HepG2 (cell line): Measurements from ENCODE around the gene MIS18BP1. TPM values are rescaled to one million over a fixed set of nuclear protein-coding genes. Genes with fewer than 3 reads are reported as not detected.

Source experiments
- ATAC-seq: fragments of 200-7000 bp; cut with Tn5 transposase; 3 replicates; pipeline ENCODE4 v1.9.1; 2020; ENCODE audit warnings: mild to moderate bottlenecking, moderate library complexity
- BruUV-seq: library from RNA; stranded (reverse); fragments of 400-500 nt; replicated peaks from 2 replicates; lab custom pipeline; 2021; lab: Mats Ljungman, UMichigan
- CTCF ChIA-PET: fragments of 300-600 bp; formaldehyde crosslinking; extraction: SDS; loops from one replicate; lab custom pipeline; 2021; ENCODE audit warnings: low total read pairs, inconsistent platforms, low intra/inter-chr PET ratio; lab: Yijun Ruan, JAX
- POLR2A ChIA-PET: fragments of 350-600 bp; sonication (Branson Sonifier 250); formaldehyde crosslinking; loops from one replicate; lab custom pipeline; 2020; ENCODE audit warnings: antibody characterized with exemption, inconsistent platforms; lab: Yijun Ruan, JAX
- DNase-seq: peaks from one replicate; pipeline ENCODE4 v3.0.0-alpha.2; 2015; ENCODE audit warnings: low spot score
- FAIRE-seq: peaks from 3 replicates; lab custom pipeline; 2011; peaks lifted over from hg19 to GRCh38; lab: Jason Lieb, UNC
- H2AFZ ChIP-seq: one replicate; pipeline ENCODE4 v1.6.1; 2011; ENCODE audit warnings: low read length, inconsistent platforms
- H3K27ac ChIP-seq: fragments of 300-600 bp; 3 replicates; pipeline ENCODE4 v1.8.0; 2011; ENCODE audit warnings: mixed run types, mild to moderate bottlenecking, mixed read lengths, low read length, inconsistent platforms; ENCODE audit not compliant: insufficient read depth; ENCODE audit errors: extremely low read length
- H3K27me3 ChIP-seq, 2 experiments: fragments of 200-600 bp in 1 of 2; 2 replicates in 1 of 2; 3 replicates in 1 of 2; pipeline versions ENCODE4 v1.6.0 to v1.8.0; 2011; ENCODE audit warnings: low read length in 2 of 2, mild to moderate bottlenecking in 2 of 2, moderate library complexity in 2 of 2, inconsistent platforms in 1 of 2; ENCODE audit not compliant: insufficient read depth in 2 of 2, control insufficient read depth in 1 of 2
- H3K36me3 ChIP-seq, 2 experiments: fragments of 200-600 bp in 1 of 2; replicated peaks in 1 of 2; 2 replicates in 1 of 2; 3 replicates in 1 of 2; pipeline versions ENCODE4 v1.5.1 to v1.8.0; 2011; ENCODE audit warnings: low read length in 2 of 2, inconsistent platforms in 1 of 2; ENCODE audit not compliant: insufficient read depth in 2 of 2, control insufficient read depth in 1 of 2
- H3K4me1 ChIP-seq: 2 replicates; pipeline ENCODE4 v1.5.1; 2012; ENCODE audit warnings: low read length, inconsistent platforms; ENCODE audit not compliant: insufficient read depth
- H3K4me2 ChIP-seq: 2 replicates; pipeline ENCODE4 v1.6.0; 2011; ENCODE audit warnings: low read depth, low read length, inconsistent platforms
- H3K4me3 ChIP-seq, 3 experiments: fragments of 200-600 bp in 1 of 3; sonication (generic), shearing (Covaris generic) in 1 of 3; replicated peaks in 1 of 3; 2 replicates each; pipeline ENCODE4 v1.5.1; 2011 to 2016; ENCODE audit warnings: low read length in 3 of 3, inconsistent platforms in 2 of 3, low read depth in 2 of 3, mild to moderate bottlenecking in 2 of 3, control low read depth in 1 of 3, mixed read lengths in 1 of 3; ENCODE audit not compliant: insufficient read depth in 1 of 3
- H3K79me2 ChIP-seq: one replicate; pipeline ENCODE4 v1.6.1; 2011; ENCODE audit warnings: low read length, inconsistent platforms; ENCODE audit not compliant: insufficient read depth
- H3K9ac ChIP-seq: 2 replicates; pipeline ENCODE4 v1.6.0; 2011; ENCODE audit warnings: mild to moderate bottlenecking, low read depth, low read length, inconsistent platforms; ENCODE audit not compliant: insufficient read depth
- H3K9me3 ChIP-seq: 2 replicates; pipeline ENCODE4 v1.5.1; 2012; ENCODE audit warnings: mild to moderate bottlenecking, low read length
- H4K20me1 ChIP-seq: 2 replicates; pipeline ENCODE4 v1.6.0; 2011; ENCODE audit warnings: inconsistent platforms, mild to moderate bottlenecking, low read length, moderate library complexity; ENCODE audit not compliant: insufficient read depth
- PHF8 ChIP-seq: sonication (generic); formaldehyde crosslinking; IDR thresholded peaks from 2 replicates; pipeline ENCODE4 v1.5.0; 2020; ENCODE audit warnings: missing genetic modification reagents
- SAFB2 ChIP-seq: sonication (generic); formaldehyde crosslinking; IDR thresholded peaks from 2 replicates; pipeline ENCODE4 v1.5.1; 2020; ENCODE audit warnings: missing genetic modification reagents, low read depth, mild to moderate bottlenecking, borderline replicate concordance
- ZFY ChIP-seq: sonication (generic); formaldehyde crosslinking; IDR thresholded peaks from 2 replicates; pipeline ENCODE4 v1.4.0; 2020; ENCODE audit warnings: missing genetic modification reagents
- ZNF329 ChIP-seq: sonication (generic); formaldehyde crosslinking; IDR thresholded peaks from 2 replicates; pipeline ENCODE4 v1.9.0; 2021; ENCODE audit warnings: low read depth, mild to moderate bottlenecking, missing genetic modification reagents
- ZNF383 ChIP-seq: sonication (generic); formaldehyde crosslinking; IDR thresholded peaks from 2 replicates; pipeline ENCODE4 v1.4.0; 2020; ENCODE audit warnings: missing genetic modification reagents, mild to moderate bottlenecking, borderline replicate concordance
- ZNF558 ChIP-seq: sonication (generic); formaldehyde crosslinking; IDR thresholded peaks from 2 replicates; pipeline ENCODE4 v1.9.0; 2022; ENCODE audit warnings: mild to moderate bottlenecking, missing genetic modification reagents, borderline replicate concordance
- WGBS: methylation state at CpG from one replicate; pipeline ENCODE4 v1.1.6; 2017; ENCODE audit warnings: low lambda C conversion rate; 5-methylcytosine and 5-hydroxymethylcytosine counted together
- in situ Hi-C: cut with HindIII; loops from 2 replicates; pipeline ENCODE4 v1.10.0; 2017; ENCODE audit warnings: low pct_unique_long_range_greater_than_20kb; ENCODE audit not compliant: extremely low pct_ligation_motif_present
- intact Hi-C: fragments of 100-400 bp; cut with micrococcal nuclease; formaldehyde crosslinking; loops from one replicate; pipeline ENCODE4 v1.10.0; 2022; ENCODE audit not compliant: unreplicated experiment
- polyA plus RNA-seq, 8 experiments: library from polyadenylated mRNA; depleted of rRNA in 3 of 8; stranded (reverse) in 7 of 8; unstranded in 1 of 8; fragments of >200 nt; fragmentation: Illumina TruSeq in 4 of 8; extraction: Trizol in 4 of 8; gene quantifications; 2 replicates each; pipeline versions ENCODE4 v1.2.1 to v1.2.3, GENCODE V29; 2011 to 2016; ENCODE audit warnings: low read depth in 4 of 8, missing spikeins in 1 of 8, mixed read lengths in 1 of 8; ENCODE audit not compliant: insufficient read depth in 1 of 8
- total RNA-seq, 5 experiments: library from RNA; depleted of rRNA; stranded (reverse); fragments of >200 nt; fragmentation: Illumina TruSeq; extraction: Trizol; gene quantifications; 2 replicates each; pipeline ENCODE4 v1.2.3, GENCODE V29; 2016; ENCODE audit warnings: low read depth in 1 of 5
- TF ChIP-seq, protein P1 (sequence below): sonication (generic); formaldehyde crosslinking; IDR thresholded peaks from 2 replicates; pipeline ENCODE4 v1.4.0; 2020; ENCODE audit warnings: missing genetic modification reagents, borderline replicate concordance
- TF ChIP-seq, protein P2 (sequence below): sonication (generic); formaldehyde crosslinking; IDR thresholded peaks from 2 replicates; pipeline ENCODE4 v1.5.0; 2020; ENCODE audit warnings: mild to moderate bottlenecking, low read depth, missing genetic modification reagents, borderline replicate concordance

Gene MIS18BP1
- total and polyA plus RNA-seq, 2 of the 13 experiments (the other 11 are each of a cell fraction or from before 2014, with no cell fraction given), result 9.5 to 36.4 TPM

DNA sequence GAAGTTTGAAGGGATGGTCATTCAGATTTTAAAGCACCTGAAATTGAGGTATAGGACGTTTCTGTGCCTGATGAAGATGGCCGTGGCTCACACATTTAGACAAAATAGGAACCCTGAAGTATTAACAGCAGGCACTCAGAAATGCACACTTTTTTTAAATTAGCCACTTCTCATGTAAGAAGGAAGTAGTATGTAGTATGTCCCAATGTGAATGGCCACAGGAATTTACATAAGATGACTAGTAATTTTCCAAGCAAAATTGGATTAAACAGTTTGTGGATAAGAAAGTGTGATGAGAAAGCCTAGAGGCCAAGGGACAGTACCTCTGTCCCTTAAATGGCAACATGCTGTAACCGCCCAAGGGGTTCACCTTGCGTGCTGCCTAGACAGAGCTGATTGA lies 1.8 kb upstream of the MIS18BP1 start:
- intact Hi-C loops (loop anchor here (5.0 kb wide), 2 partner anchors 342 to 1472 kb away; no protein-coding TSS in a partner anchor), in situ Hi-C loops (no loop called here)
- no TSS peak for BruUV-seq
- H3K4me1 ChIP-seq, result peaks cover 31% of the 10 kb centered on the region
- TF ChIP-seq, protein P1, sequence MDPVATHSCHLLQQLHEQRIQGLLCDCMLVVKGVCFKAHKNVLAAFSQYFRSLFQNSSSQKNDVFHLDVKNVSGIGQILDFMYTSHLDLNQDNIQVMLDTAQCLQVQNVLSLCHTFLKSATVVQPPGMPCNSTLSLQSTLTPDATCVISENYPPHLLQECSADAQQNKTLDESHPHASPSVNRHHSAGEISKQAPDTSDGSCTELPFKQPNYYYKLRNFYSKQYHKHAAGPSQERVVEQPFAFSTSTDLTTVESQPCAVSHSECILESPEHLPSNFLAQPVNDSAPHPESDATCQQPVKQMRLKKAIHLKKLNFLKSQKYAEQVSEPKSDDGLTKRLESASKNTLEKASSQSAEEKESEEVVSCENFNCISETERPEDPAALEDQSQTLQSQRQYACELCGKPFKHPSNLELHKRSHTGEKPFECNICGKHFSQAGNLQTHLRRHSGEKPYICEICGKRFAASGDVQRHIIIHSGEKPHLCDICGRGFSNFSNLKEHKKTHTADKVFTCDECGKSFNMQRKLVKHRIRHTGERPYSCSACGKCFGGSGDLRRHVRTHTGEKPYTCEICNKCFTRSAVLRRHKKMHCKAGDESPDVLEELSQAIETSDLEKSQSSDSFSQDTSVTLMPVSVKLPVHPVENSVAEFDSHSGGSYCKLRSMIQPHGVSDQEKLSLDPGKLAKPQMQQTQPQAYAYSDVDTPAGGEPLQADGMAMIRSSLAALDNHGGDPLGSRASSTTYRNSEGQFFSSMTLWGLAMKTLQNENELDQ (CRISPR knock-in tag), result no peak
- TF ChIP-seq, protein P2, sequence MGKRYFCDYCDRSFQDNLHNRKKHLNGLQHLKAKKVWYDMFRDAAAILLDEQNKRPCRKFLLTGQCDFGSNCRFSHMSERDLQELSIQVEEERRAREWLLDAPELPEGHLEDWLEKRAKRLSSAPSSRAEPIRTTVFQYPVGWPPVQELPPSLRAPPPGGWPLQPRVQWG (CRISPR knock-in tag), result no peak
- no peak for ATAC-seq
- no peak overlapping the region for H2AFZ ChIP-seq
- no peak overlapping the region for H3K27ac ChIP-seq
- peaks cover 16% of the 10 kb centered on the region for H3K9me3 ChIP-seq
- H3K27me3 ChIP-seq, result no peaks in the 10 kb centered on the region; a peak in 1 of 5 replicates
- no peaks in the 10 kb centered on the region for H3K36me3 ChIP-seq
- H4K20me1 ChIP-seq, result no peaks in the 10 kb centered on the region
- H3K4me3 ChIP-seq, result peak overlapping the region in 1 of 3 experiments; percentile 89; a peak in 1 of 6 replicates
- DNase-seq, result no peak
- ChIA-PET CTCF (no interaction called here), POLR2A (interaction anchor here (2.4 to 2.5 kb wide), 2 partner anchors 293 to 358 kb away, joined by 8 to 18 read pairs; partner anchors contain the start of genes KLHL28 and TOGARAM1)
- peak overlapping the region; percentile 97 for H3K4me2 ChIP-seq
- no peak for FAIRE-seq
- 98% methylated on average over 4 of the region's 4 CpGs for WGBS
- H3K79me2 ChIP-seq, result peaks cover 31% of the 10 kb centered on the region
- H3K9ac ChIP-seq, result peak overlapping the region; percentile 95; the same call in 1 of the 2 replicates

DNA sequence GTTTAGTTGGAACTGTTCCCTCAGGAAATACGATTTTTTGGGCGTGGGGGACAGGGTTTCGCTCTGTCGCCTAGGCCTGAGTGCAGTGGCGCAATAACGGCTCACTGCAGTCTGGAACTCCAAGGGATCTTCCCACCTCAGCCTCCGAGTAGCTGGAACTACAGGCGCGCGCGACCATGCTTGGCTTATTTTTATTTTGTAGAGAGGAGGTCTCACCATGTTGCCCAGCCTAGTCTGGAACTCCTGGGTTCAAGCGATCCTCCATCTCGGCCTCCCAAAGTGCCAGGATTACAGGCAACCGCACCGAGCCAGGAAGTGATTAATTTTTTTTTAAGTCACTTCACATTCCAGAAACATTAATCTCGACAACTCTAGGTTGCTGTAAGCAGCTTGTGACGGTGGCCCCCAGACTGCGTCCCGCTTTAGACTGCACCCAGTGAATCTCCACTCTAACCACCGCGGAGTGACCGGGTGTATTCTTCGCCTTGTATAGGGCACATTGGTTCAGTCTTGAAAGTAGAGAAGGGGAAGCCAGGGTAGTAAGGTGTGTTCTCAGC lies 830 bp upstream of the MIS18BP1 start:
- peak overlapping the region; percentile 97 for H3K27ac ChIP-seq
- POLR2A ChIA-PET, result interaction anchor here (0.8 to 2.5 kb wide), 12 partner anchors 8 to 1474 kb away, joined by 3 to 18 read pairs (median 4); partner anchors contain the start of genes FKBP3, KLHL28, PRPF39 and TOGARAM1
- peaks cover 12% of the 10 kb centered on the region for H3K9me3 ChIP-seq
- peak overlapping the region; percentile 84 for H2AFZ ChIP-seq
- peak overlapping the region; percentile 89 to 100 (median 91) for H3K4me3 ChIP-seq
- FAIRE-seq (no peak), DNase-seq (no peak), ATAC-seq (peak; percentile 50)
- intact Hi-C loops (loop anchor here (1.0 to 5.0 kb wide), 5 partner anchors 120 to 1472 kb away; partner anchors contain the start of genes FKBP3 and TOGARAM1), in situ Hi-C loops (no loop called here)
- H3K9ac ChIP-seq, result peak overlapping the region; percentile 95
- peaks cover 40% of the 10 kb centered on the region for H3K79me2 ChIP-seq
- H3K36me3 ChIP-seq, result no peaks in the 10 kb centered on the region
- H3K4me2 ChIP-seq, result peak overlapping the region; percentile 97
- no peaks in the 10 kb centered on the region for H4K20me1 ChIP-seq
- no peaks in the 10 kb centered on the region; a peak in 1 of 5 replicates for H3K27me3 ChIP-seq
- H3K4me1 ChIP-seq, result peaks cover 35% of the 10 kb centered on the region
- CTCF ChIA-PET, result interaction anchor here (0.8 kb wide), 1 partner anchor 14 kb away, joined by 4 read pairs; no protein-coding TSS in a partner anchor
- 5% methylated on average over 18 of the region's 23 CpGs for WGBS
- BruUV-seq, result TSS peak; percentile 93
- TF ChIP-seq ZFY (CRISPR knock-in tag) (peak; percentile 68; the same call in 1 of the 2 replicates), SAFB2 (CRISPR knock-in tag) (peak; percentile 0; the same call in 1 of the 2 replicates), ZNF383 (0 out of 2 replicates have a peak, but pooled peaks have one; percentile 46), ZNF329 (CRISPR knock-in tag) (no peak), PHF8 (CRISPR knock-in tag) (no peak; the same call in 1 of the 2 replicates), ZNF558 (CRISPR knock-in tag) (peak; percentile 58; the same call in 1 of the 2 replicates)
